GM10266 (cell line): ENCODE data around the gene FBLIM1.

Experiments used
- DNase-seq: peaks from one replicate; pipeline ENCODE4 v3.0.0; 2012; ENCODE audit errors: extremely low spot score
- CTCF ChIP-seq: IDR thresholded peaks from 2 replicates; pipeline ENCODE4 v1.5.1; 2012; ENCODE audit warnings: mild to moderate bottlenecking, low read depth; ENCODE audit not compliant: control insufficient read depth, insufficient read depth; ENCODE audit errors: missing control alignments

FBLIM1 gene

DNA sequence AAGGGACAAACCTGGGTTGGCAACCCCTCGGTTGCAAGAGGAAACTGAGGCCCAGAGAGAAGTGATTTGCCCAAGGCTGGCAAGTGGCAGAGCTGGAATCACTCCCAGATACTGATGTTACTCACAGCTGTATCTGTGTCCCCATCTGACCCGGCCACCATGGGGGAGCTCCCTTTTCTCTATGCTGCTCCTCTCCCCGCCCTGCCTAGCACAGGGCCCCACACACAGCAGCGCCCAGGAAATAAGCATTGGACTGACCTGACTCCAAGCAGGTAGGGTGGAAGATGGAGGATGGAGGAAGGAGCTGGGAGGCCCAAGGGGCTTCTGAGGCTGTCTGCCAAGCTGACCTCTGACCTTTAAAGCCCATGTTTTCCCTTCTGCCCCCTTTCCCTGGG is 3.0 kb upstream of the FBLIM1 start:
- DNase-seq = no peak
- TF ChIP-seq CTCF = no peak

DNA sequence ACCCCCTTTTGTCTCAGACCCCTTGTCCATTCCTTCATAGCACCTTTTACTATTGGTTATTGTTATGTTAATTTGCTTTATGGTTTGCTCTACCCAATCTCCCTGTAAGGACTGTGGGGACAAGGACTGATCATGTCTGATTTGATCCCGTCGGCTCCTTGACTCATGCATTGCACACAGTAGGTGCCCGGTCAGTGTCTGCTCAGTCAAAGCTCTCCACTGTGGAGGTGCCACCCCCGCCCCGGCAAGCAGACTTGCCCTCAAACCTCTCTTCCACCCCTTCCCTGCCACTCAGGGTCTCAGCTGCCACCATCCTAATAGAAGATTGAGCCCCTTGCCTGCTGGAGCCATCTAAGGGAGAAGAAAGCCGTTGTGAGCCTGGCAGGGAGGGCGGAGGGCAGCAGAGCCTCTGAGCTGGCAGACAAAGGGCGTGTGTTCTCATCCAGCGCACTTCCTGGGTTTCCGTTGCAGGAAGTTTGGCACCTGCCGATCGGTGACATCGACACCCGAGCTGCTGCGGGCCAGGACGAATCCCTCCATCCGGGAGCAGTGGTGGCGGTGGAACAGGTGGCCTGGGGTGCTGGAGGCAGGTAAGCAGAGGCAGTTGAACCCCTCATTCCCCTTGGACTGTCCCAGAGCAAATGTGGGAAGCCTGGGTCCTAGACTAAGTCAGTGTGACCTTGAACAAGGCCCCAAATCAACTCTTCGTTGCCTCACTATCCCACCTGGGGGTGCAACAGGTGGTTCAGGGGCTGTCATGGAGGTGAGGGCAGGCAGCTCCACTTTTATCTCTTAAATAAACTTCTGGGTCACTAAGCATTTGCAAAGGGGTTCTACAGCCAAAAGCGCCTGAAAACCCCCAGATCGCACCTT is 2.2 kb upstream of the FBLIM1 start:
- TF ChIP-seq CTCF = no peak
- no peak for DNase-seq

DNA sequence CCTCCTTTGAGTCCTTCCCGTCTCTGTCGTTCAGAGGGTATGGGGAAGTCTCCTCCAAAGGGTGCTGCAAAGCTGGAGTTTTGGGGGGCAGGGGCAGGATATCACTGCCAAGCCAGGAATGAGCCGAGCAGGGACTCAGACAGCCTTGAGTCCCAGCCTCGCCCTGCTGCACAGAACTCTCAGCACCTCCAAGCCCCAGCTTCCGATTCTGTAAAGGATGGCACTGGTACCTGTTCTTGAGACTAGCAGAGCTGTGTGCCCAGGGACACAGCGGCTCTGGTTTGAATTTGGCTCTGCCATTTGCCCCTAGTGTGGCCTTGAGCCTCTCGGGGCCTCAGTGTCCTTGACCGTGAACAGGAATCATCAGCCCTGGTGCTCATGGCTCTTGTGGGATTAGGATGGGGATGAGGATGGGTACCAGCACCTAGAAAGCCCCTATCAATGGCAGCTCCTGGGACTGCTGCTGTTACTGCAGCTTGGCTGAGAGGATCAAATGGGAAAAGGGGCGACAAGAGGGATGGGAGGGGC is 1.5 kb upstream of the FBLIM1 start:
- DNase-seq = no peak

GRCh38 chr1:15757575-15758342 is 836 bp upstream of the FBLIM1 start:
- no peak for TF ChIP-seq CTCF
- DNase-seq = no peak

More for the DNA sequence above, 1.5 kb upstream of the FBLIM1 start:
- TF ChIP-seq CTCF = no peak

DNA sequence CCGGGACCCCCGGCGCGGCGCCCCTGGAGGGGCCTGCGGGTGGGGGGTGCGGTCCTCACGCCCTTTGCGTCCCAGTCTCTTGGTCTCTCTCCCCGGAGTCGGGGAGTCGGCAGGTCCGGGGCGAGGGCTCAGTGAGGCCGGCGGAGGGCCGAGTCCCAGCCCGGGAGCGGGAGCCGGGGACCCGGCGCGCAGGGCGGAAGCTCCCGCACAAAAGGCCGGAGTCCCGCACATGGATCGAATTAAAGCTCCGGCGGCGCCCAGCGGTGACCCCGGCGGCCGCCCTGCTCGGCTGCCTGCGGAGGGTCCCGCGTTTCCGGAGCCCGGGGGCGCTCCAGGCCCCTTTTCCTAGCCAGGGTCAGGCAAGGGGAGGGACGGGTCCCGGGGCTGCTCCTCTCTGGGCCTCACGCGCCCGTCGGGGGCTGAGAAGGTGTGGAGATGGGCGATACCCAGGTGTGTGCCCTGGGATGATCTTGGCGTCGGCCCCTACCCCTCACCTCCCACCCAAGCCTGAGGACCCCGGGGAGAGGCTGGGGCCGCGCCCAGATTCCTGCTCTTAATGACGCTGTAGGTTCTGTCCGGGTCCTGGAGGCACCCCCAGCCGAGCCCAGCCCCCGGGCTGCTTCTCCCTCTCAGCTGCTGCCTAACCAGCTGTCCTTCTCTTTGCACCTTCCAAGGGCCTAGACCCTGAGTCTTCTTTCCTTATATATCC is 512 bp downstream of the FBLIM1 start:
- DNase-seq = no peak
- no peak for TF ChIP-seq CTCF

DNA sequence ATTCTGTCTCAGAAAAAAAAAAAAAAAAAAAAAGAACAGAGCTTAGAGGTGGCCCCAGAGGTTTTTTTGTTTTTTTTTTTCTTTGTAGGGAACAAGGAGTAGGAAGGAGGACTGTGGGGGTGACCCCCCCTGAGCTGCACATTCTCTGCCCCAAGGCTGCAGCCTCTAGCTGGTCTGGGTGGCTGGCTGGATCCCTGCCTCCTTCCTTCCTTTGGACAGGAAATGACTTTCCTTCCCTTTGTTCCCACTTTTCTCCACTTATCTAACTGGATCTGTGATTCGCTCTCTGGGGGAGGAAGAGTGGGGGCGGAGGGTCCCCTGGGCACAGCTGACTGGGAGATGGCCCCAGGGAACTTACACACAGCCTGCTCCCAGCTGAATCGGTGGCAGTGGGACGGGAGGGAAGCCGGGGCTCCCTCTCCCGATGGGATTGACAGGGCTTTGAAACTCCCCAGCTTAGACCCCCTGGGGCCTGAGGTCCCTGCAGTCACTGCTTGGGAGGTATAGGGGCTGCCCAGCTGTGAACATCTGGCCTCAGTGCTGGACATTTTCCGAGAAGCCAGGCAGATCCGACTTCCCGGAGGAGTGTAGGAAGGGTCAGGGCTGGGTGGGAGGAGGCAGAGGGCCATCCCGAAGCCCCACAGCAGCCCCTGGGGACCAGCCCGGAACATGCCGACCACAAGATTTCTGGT is 2.1 kb downstream of the FBLIM1 start:
- DNase-seq = no peak
- no peak for TF ChIP-seq CTCF
